ENCODE results near the gene NMRK1. TPM values are rescaled to one million over a fixed set of nuclear protein-coding genes. Genes with fewer than 3 reads are reported as not detected.

NMRK1 gene
- total RNA-seq, 1 experiment from 2014 or later, result 36.2 TPM

- no TSS peak for BruUV-seq (replicated peaks)
- H3K9me2 ChIP-seq (ENCODE audit: insufficient read depth), result no peaks in the 10 kb centered on the region; the same call in 1 of the 2 replicates
- no peak overlapping the region for H3K4me2 ChIP-seq
- H3K9me3 ChIP-seq (ENCODE audit: insufficient read depth, low read depth), result no peaks in the 10 kb centered on the region
- no peak overlapping the region for H2AFZ ChIP-seq
- no peaks in the 10 kb centered on the region for H3K27me3 ChIP-seq (ENCODE audit: insufficient read depth, low read depth)
- H3K4me1 ChIP-seq (replicated peaks; ENCODE audit: insufficient read depth), result peaks cover 12% of the 10 kb centered on the region
- CTCF ChIA-PET, result no interaction called here
- no peak overlapping the region for H3K4me3 ChIP-seq
- no peak overlapping the region for H3K27ac ChIP-seq
- TF ChIP-seq CTCF (conservative IDR thresholded peaks at IDR 0.05), result no peak
- TF ChIP-seq EZH2 (IDR thresholded peaks at IDR 0.05; ENCODE audit: low read depth), result no peak
- H3F3A ChIP-seq (ENCODE audit: insufficient read depth, low read depth), result peaks cover 13% of the 10 kb centered on the region; the same call in 1 of the 2 replicates
- DNase-seq, result no peak
- no peaks in the 10 kb centered on the region for H4K20me1 ChIP-seq (ENCODE audit: insufficient read depth)
- no peaks in the 10 kb centered on the region for H3K36me3 ChIP-seq (ENCODE audit: low read depth)
- POLR2A ChIA-PET (ENCODE audit: unreplicated experiment), result no interaction called here
- peaks cover 47% of the 10 kb centered on the region for H3K79me2 ChIP-seq (ENCODE audit: low read depth)
- intact Hi-C loops (cut with micrococcal nuclease; ENCODE audit: unreplicated experiment), result no loop called here
These were observed 17.1 kb upstream of the NMRK1 start for GRCh38 chr9:75105019-75105540.

GRCh38 chr9:75104607-75105006 is 16.7 kb upstream of the NMRK1 start:
- Histone ChIP-seq H3K9me2 (ENCODE audit: insufficient read depth) (no peaks in the 10 kb centered on the region), H3K27me3 (ENCODE audit: insufficient read depth, low read depth) (no peaks in the 10 kb centered on the region), H3K27ac (no peak overlapping the region), H3K4me2 (no peak overlapping the region), H2AFZ (no peak overlapping the region), H3K4me1 (replicated peaks; ENCODE audit: insufficient read depth) (peaks cover 7% of the 10 kb centered on the region), H3K36me3 (ENCODE audit: low read depth) (no peaks in the 10 kb centered on the region), H3K79me2 (ENCODE audit: low read depth) (peaks cover 43% of the 10 kb centered on the region), H4K20me1 (ENCODE audit: insufficient read depth) (no peaks in the 10 kb centered on the region), H3F3A (ENCODE audit: insufficient read depth, low read depth) (peaks cover 9% of the 10 kb centered on the region; the same call in 1 of the 2 replicates), H3K9me3 (ENCODE audit: insufficient read depth, low read depth) (no peaks in the 10 kb centered on the region), H3K4me3 (no peak overlapping the region)
- DNase-seq, result no peak
- intact Hi-C loops (cut with micrococcal nuclease; ENCODE audit: unreplicated experiment), result no loop called here
- BruUV-seq (replicated peaks), result no TSS peak
- TF ChIP-seq CTCF (conservative IDR thresholded peaks at IDR 0.05) (no peak), EZH2 (IDR thresholded peaks at IDR 0.05; ENCODE audit: low read depth) (no peak)
- POLR2A ChIA-PET (ENCODE audit: unreplicated experiment), result no interaction called here
- CTCF ChIA-PET, result no interaction called here

GRCh38 chr9:75102177-75102790 is 14.3 kb upstream of the NMRK1 start:
- H3K4me3 ChIP-seq, result no peak overlapping the region
- no peak overlapping the region for H3K4me2 ChIP-seq
- no peaks in the 10 kb centered on the region for H3K36me3 ChIP-seq (ENCODE audit: low read depth)
- H2AFZ ChIP-seq, result no peak overlapping the region
- BruUV-seq (replicated peaks), result no TSS peak
- no peaks in the 10 kb centered on the region for H4K20me1 ChIP-seq (ENCODE audit: insufficient read depth)
- no peaks in the 10 kb centered on the region for H3K9me2 ChIP-seq (ENCODE audit: insufficient read depth)
- intact Hi-C loops (cut with micrococcal nuclease; ENCODE audit: unreplicated experiment), result no loop called here
- H3K27ac ChIP-seq, result no peak overlapping the region
- no peaks in the 10 kb centered on the region for H3K9me3 ChIP-seq (ENCODE audit: insufficient read depth, low read depth)
- no peaks in the 10 kb centered on the region for H3F3A ChIP-seq (ENCODE audit: insufficient read depth, low read depth)
- no peaks in the 10 kb centered on the region for H3K4me1 ChIP-seq (replicated peaks; ENCODE audit: insufficient read depth)
- TF ChIP-seq EZH2 (IDR thresholded peaks at IDR 0.05; ENCODE audit: low read depth) (no peak), CTCF (conservative IDR thresholded peaks at IDR 0.05) (no peak)
- no peak for DNase-seq
- ChIA-PET POLR2A (ENCODE audit: unreplicated experiment) (no interaction called here), CTCF (no interaction called here)
- H3K79me2 ChIP-seq (ENCODE audit: low read depth), result peaks cover 34% of the 10 kb centered on the region
- no peaks in the 10 kb centered on the region for H3K27me3 ChIP-seq (ENCODE audit: insufficient read depth, low read depth)

Data from PC-9 (cell line).